ENCODE measurements around the gene SBK1.

DNA sequence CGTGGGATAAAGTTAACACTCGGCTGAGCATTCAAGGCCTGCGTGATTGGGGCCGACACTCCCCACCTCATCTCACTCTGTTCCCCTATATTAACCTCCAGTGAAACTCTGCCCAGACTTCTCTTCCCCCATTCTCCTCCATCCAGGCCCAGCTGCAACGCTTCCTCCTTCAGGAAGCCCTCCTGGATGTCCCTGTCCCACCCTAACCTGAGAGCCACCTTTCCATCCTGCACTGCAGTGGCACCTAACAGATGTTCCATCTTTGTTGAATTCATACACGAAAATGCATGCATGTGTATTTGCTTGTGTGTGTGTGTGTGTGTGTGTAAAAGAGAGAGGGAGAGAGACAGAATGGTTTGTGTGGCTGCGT is 32.6 kb upstream of the SBK1 start:
- TF ChIP-seq, protein P1, sequence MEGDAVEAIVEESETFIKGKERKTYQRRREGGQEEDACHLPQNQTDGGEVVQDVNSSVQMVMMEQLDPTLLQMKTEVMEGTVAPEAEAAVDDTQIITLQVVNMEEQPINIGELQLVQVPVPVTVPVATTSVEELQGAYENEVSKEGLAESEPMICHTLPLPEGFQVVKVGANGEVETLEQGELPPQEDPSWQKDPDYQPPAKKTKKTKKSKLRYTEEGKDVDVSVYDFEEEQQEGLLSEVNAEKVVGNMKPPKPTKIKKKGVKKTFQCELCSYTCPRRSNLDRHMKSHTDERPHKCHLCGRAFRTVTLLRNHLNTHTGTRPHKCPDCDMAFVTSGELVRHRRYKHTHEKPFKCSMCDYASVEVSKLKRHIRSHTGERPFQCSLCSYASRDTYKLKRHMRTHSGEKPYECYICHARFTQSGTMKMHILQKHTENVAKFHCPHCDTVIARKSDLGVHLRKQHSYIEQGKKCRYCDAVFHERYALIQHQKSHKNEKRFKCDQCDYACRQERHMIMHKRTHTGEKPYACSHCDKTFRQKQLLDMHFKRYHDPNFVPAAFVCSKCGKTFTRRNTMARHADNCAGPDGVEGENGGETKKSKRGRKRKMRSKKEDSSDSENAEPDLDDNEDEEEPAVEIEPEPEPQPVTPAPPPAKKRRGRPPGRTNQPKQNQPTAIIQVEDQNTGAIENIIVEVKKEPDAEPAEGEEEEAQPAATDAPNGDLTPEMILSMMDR (IDR thresholded peaks at IDR 0.05) = no peak
- TF ChIP-seq ZFX (IDR thresholded peaks at IDR 0.05; ENCODE audit: borderline replicate concordance) = no peak

Data from 22Rv1 (cell line).